ENCODE results near the gene VSTM2B.
"Not testable (repeated sequence)": the region's sequence is repeated elsewhere in the genome, so short reads cannot be mapped to it uniquely, and the experiment has no call there.

Gene VSTM2B

GRCh38 chr19:29525901-29526729 lies at the start of gene VSTM2B:
TSS of gene VSTM2B (plus strand) at chr19:29525994. CDS start at chr19:29526584, 590 bp downstream.
- DNase-seq (ENCODE audit: low read depth in 1 of 2, low spot score in 1 of 2) = no peak

- no peak for DNase-seq (ENCODE audit: low read depth in 1 of 2, low spot score in 1 of 2)
Measured at GRCh38 chr19:29476528-29476927, 49.3 kb upstream of the VSTM2B start.

- DNase-seq (ENCODE audit: low read depth in 1 of 2, low spot score in 1 of 2) = no peak
Measured at GRCh38 chr19:29477831-29478577, 47.8 kb upstream of the VSTM2B start.

- DNase-seq (ENCODE audit: low read depth in 1 of 2, low spot score in 1 of 2) = no peak
Measured at GRCh38 chr19:29478578-29479565, 46.9 kb upstream of the VSTM2B start.

GRCh38 chr19:29479941-29480340 lies 45.9 kb upstream of the VSTM2B start:
- DNase-seq (ENCODE audit: low read depth in 1 of 2, low spot score in 1 of 2) = no peak

GRCh38 chr19:29480507-29480906 lies 45.3 kb upstream of the VSTM2B start:
- no peak for DNase-seq (ENCODE audit: low read depth in 1 of 2, low spot score in 1 of 2)

- no peak for DNase-seq (ENCODE audit: low read depth in 1 of 2, low spot score in 1 of 2)
Measured at GRCh38 chr19:29482855-29483640, 42.7 kb upstream of the VSTM2B start.

- no peak for DNase-seq (ENCODE audit: low read depth in 1 of 2, low spot score in 1 of 2)
Measured at GRCh38 chr19:29483641-29483920, 42.2 kb upstream of the VSTM2B start.

- no peak for DNase-seq (ENCODE audit: low read depth in 1 of 2, low spot score in 1 of 2)
Measured at GRCh38 chr19:29483944-29484581, 41.7 kb upstream of the VSTM2B start.

- DNase-seq (ENCODE audit: low read depth in 1 of 2, low spot score in 1 of 2) = no peak
Measured at GRCh38 chr19:29484876-29485275, 40.9 kb upstream of the VSTM2B start.

GRCh38 chr19:29485293-29485692 lies 40.5 kb upstream of the VSTM2B start:
- DNase-seq (ENCODE audit: low read depth in 1 of 2, low spot score in 1 of 2) = no peak

- not testable (repeated sequence) for DNase-seq (ENCODE audit: low read depth in 1 of 2, low spot score in 1 of 2)
Measured at GRCh38 chr19:29486961-29487360, 38.8 kb upstream of the VSTM2B start.

GRCh38 chr19:29487432-29487831 lies 38.4 kb upstream of the VSTM2B start:
- no peak for DNase-seq (ENCODE audit: low read depth in 1 of 2, low spot score in 1 of 2)

- DNase-seq (ENCODE audit: low read depth in 1 of 2, low spot score in 1 of 2) = no peak
Measured at GRCh38 chr19:29488316-29488715, 37.5 kb upstream of the VSTM2B start.

GRCh38 chr19:29489172-29489951 lies 36.4 kb upstream of the VSTM2B start:
- DNase-seq (ENCODE audit: low read depth in 1 of 2, low spot score in 1 of 2) = no peak

- DNase-seq (ENCODE audit: low read depth in 1 of 2, low spot score in 1 of 2) = no peak
Measured at GRCh38 chr19:29491491-29491890, 34.3 kb upstream of the VSTM2B start.

- DNase-seq (ENCODE audit: low read depth in 1 of 2, low spot score in 1 of 2) = no peak
Measured at GRCh38 chr19:29491995-29492577, 33.7 kb upstream of the VSTM2B start.

- no peak for DNase-seq (ENCODE audit: low read depth in 1 of 2, low spot score in 1 of 2)
Measured at GRCh38 chr19:29492769-29493168, 33.0 kb upstream of the VSTM2B start.

GRCh38 chr19:29495091-29495490 lies 30.7 kb upstream of the VSTM2B start:
- no peak for DNase-seq (ENCODE audit: low read depth in 1 of 2, low spot score in 1 of 2)
